ENCODE data around the gene LRP6. TPM values are rescaled to one million over a fixed set of nuclear protein-coding genes. Genes with fewer than 3 reads are reported as not detected.

Gene LRP6
- total and polyA plus RNA-seq, 2 of the 8 experiments (the other 6 are each of a cell fraction or from before 2014, with no cell fraction given), result 53.6 to 73.2 TPM

DNA sequence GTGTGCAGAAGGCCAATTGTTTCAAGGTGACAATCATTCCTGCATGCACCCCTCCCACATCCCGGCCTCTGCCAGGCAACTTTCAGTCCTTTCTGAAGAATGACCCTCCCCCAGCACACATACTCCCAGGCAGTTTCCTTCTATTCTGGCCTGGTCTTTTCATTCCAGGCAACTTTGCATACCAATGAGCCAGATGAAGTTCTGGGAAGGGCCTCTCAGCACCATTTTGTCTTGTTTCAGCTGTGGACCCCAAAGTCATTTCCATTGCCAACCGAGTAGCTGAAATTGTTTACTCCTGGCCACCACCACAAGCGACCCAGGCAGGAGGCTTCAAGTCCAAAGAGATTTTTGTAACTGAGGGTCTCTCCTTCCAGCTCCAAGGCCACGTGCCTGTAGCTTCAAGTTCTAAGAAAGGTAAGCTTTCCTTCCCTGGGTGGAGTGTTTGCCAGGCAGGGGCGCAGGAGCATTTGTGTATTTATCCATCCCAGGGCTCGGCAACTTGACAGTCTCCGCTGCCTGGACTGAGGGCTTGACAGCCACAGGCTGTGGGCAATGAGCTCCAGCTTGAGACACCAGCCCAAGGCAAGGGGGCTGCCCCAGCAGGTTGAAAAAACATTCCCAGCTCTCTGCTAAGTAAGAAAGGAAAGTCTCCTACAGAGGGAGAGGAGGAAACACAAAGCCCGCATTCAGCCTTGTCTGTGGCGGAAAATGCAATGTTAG is 179.7 kb downstream of the LRP6 start (continued):
- TF ChIP-seq TEAD4 (IDR thresholded peaks at IDR 0.05; ENCODE audit: low read depth, low read length), result peak; percentile 52; the same call in 1 of the 2 replicates
- no peak for TF ChIP-seq CBX8 (IDR thresholded peaks at IDR 0.05; ENCODE audit: borderline replicate concordance, low read depth, low read length)

Measured in H1 (cell line).